Skeletal muscle cell (primary cell): ENCODE measurements around the gene ARAP3.

Source experiments
- DNase-seq: peaks from one replicate; pipeline ENCODE4 v3.0.0-alpha.2; 2010; ENCODE audit warnings: low read depth
- H3K4me3 ChIP-seq: 2 replicates; pipeline ENCODE4 v1.5.1; 2011; ENCODE audit warnings: low read depth, mild to moderate bottlenecking, control low read depth, low read length, moderate library complexity

Gene ARAP3

GRCh38 chr5:141650851-141651727, 30.9 kb downstream of the ARAP3 start, which contains the start of gene FCHSD1:
TSS of gene FCHSD1 (minus strand) at chr5:141651418. CDS start at chr5:141651368, 50 bp downstream.
- DNase-seq, result peak; percentile 31
- H3K4me3 ChIP-seq, result peak within 1 kb of the TSS; percentile 74

GRCh38 chr5:141649972-141650371, 32.1 kb downstream of the ARAP3 start:
- no peak overlapping the region for H3K4me3 ChIP-seq
- DNase-seq, result no peak

- no peak for DNase-seq
- no peak overlapping the region for H3K4me3 ChIP-seq
Observed at GRCh38 chr5:141649056-141649688, 32.9 kb downstream of the ARAP3 start.

- no peak overlapping the region for H3K4me3 ChIP-seq
- no peak for DNase-seq
Observed at GRCh38 chr5:141647851-141648250, 34.2 kb downstream of the ARAP3 start.

- no peak overlapping the region for H3K4me3 ChIP-seq
- no peak for DNase-seq
Observed at GRCh38 chr5:141647242-141647641, 34.8 kb downstream of the ARAP3 start.

GRCh38 chr5:141646026-141646425, 36.0 kb downstream of the ARAP3 start:
- no peak overlapping the region for H3K4me3 ChIP-seq
- DNase-seq, result no peak

GRCh38 chr5:141641634-141642267, 40.3 kb downstream of the ARAP3 start:
- H3K4me3 ChIP-seq, result no peak overlapping the region
- DNase-seq, result no peak

GRCh38 chr5:141640698-141641097, 41.3 kb downstream of the ARAP3 start:
- DNase-seq, result no peak

GRCh38 chr5:141640051-141640415, 42.0 kb downstream of the ARAP3 start:
- no peak for DNase-seq
- no peak overlapping the region for H3K4me3 ChIP-seq

More at GRCh38 chr5:141640698-141641097, 41.3 kb downstream of the ARAP3 start:
- H3K4me3 ChIP-seq, result no peak overlapping the region

GRCh38 chr5:141639357-141640050, 42.5 kb downstream of the ARAP3 start:
- DNase-seq, result no peak
- H3K4me3 ChIP-seq, result no peak overlapping the region

GRCh38 chr5:141638771-141639170, 43.3 kb downstream of the ARAP3 start:
- no peak overlapping the region for H3K4me3 ChIP-seq
- no peak for DNase-seq

- H3K4me3 ChIP-seq, result peak overlapping the region; percentile 95
- no peak for DNase-seq
Observed at GRCh38 chr5:141637767-141638419, 44.1 kb downstream of the ARAP3 start.

- DNase-seq, result no peak
- peak overlapping the region; percentile 95 for H3K4me3 ChIP-seq
Observed at GRCh38 chr5:141637123-141637766, 44.8 kb downstream of the ARAP3 start.

- DNase-seq, result peak; percentile 63
- H3K4me3 ChIP-seq, result peak within 1 kb of the TSS; percentile 95
Observed at GRCh38 chr5:141636413-141637122, 45.5 kb downstream of the ARAP3 start, which contains the start of the genes HDAC3 and RELL2. TSS of gene HDAC3 (minus strand) at chr5:141636849. CDS start at chr5:141636790, 59 bp downstream. TSS of gene RELL2 (plus strand) at chr5:141636997. CDS start at chr5:141638226, 1,229 bp downstream.

GRCh38 chr5:141636106-141636412, 46.0 kb downstream of the ARAP3 start:
- H3K4me3 ChIP-seq, result peak overlapping the region; percentile 95
- no peak for DNase-seq

GRCh38 chr5:141635646-141636045, 46.4 kb downstream of the ARAP3 start:
- peak overlapping the region; percentile 95 for H3K4me3 ChIP-seq
- no peak for DNase-seq

GRCh38 chr5:141634720-141635119, 47.3 kb downstream of the ARAP3 start:
- DNase-seq, result no peak

More at GRCh38 chr5:141634720-141635119, 47.3 kb downstream of the ARAP3 start:
- H3K4me3 ChIP-seq, result no peak overlapping the region
